Esophagus muscularis mucosa (tissue), 4 donors: Measurements from ENCODE around the gene NOX5. TPM values are rescaled to one million over a fixed set of nuclear protein-coding genes. Genes with fewer than 3 reads are reported as not detected.
"Not testable (repeated sequence)": the region's sequence is repeated elsewhere in the genome, so short reads cannot be mapped to it uniquely, and the experiment has no call there.

Experiments
- DNase-seq: peaks from one replicate; pipeline ENCODE4 v3.0.0-alpha.2; 2017; ENCODE audit errors: extremely low spot score
- H3K27ac ChIP-seq, 4 donors: fragments of 200-600 bp; sonication (generic); replicated peaks in 1 of 4; 1 replicate in 3 of 4; 2 replicates in 1 of 4; pipeline ENCODE4 v1.5.1; 2016 to 2019; ENCODE audit warnings: mild to moderate bottlenecking in 1 of 4
- H3K27me3 ChIP-seq, 4 donors: fragments of 200-600 bp; sonication (generic); one replicate each; pipeline versions ENCODE4 v1.5.1 to v1.6.0; 2016 to 2019
- H3K36me3 ChIP-seq, 4 donors: fragments of 200-600 bp; sonication (generic); one replicate each; pipeline ENCODE4 v1.5.1; 2016 to 2019
- H3K4me1 ChIP-seq, 4 donors: fragments of 200-600 bp; sonication (generic); one replicate each; pipeline ENCODE4 v1.5.1; 2016 to 2019
- H3K4me3 ChIP-seq, 4 donors: fragments of 200-600 bp; sonication (generic); 1 replicate in 2 of 4; 2 replicates in 2 of 4; pipeline ENCODE4 v1.5.1; 2016 to 2019; ENCODE audit warnings: mild to moderate bottlenecking in 4 of 4, moderate library complexity in 1 of 4
- H3K9me3 ChIP-seq, 4 donors: fragments of 200-600 bp; sonication (generic); 1 replicate in 3 of 4; 2 replicates in 1 of 4; pipeline ENCODE4 v1.5.1; 2016 to 2019
- CTCF ChIP-seq, 3 experiments: fragments of 200-600 bp in 2 of 3; fragments of 450-650 bp in 1 of 3; sonication (generic) in 2 of 3; IDR thresholded peaks; one replicate each; pipeline ENCODE4 v1.5.1; 2017 to 2019; ENCODE audit warnings: antibody characterized with exemption in 3 of 3, mild to moderate bottlenecking in 2 of 3, moderate library complexity in 1 of 3
- EP300 ChIP-seq: sonication (generic); formaldehyde crosslinking; IDR thresholded peaks from one replicate; pipeline ENCODE4 v1.6.1; 2017; ENCODE audit warnings: antibody characterized with exemption
- POLR2A ChIP-seq: fragments of 450-650 bp; IDR thresholded peaks from one replicate; pipeline ENCODE4 v1.6.1; 2017; ENCODE audit warnings: antibody characterized with exemption, moderate library complexity, mild to moderate bottlenecking, low read depth
- POLR2AphosphoS5 ChIP-seq, 2 donors: sonication (generic); formaldehyde crosslinking; IDR thresholded peaks; one replicate each; pipeline ENCODE4 v1.6.1; 2017; ENCODE audit warnings: antibody characterized with exemption in 2 of 2
- WGBS: methylation state at CpG from one replicate; pipeline ENCODE4 v1.1.5; 2018; 5-methylcytosine and 5-hydroxymethylcytosine counted together
- intact Hi-C: fragments of 100-400 bp; cut with DNase I; formaldehyde crosslinking; loops from one replicate; pipeline ENCODE4 v1.15.1; 2023
- total RNA-seq, 4 donors: library from RNA; depleted of rRNA; stranded (reverse); fragments of >200 nt; gene quantifications; one replicate each; pipeline versions ENCODE4 v1.1.0 to v1.2.1, GENCODE V29; 2016

The NOX5 gene
- total RNA-seq, 4 donors from 2014 or later = under 0.01 to 0.66 (median 0.34) TPM

- intact Hi-C loops = no loop called here
- 89% methylated on average over 9 of the region's 9 CpGs for WGBS
- no peaks in the 10 kb centered on the region for H3K9me3 ChIP-seq
- no peak overlapping the region for H3K4me3 ChIP-seq
- no peak overlapping the region for H3K27ac ChIP-seq
- DNase-seq = no peak
- H3K4me1 ChIP-seq = no peaks in the 10 kb centered on the region
- TF ChIP-seq POLR2AphosphoS5 (IDR thresholded peaks at IDR 0.05) (no peak), POLR2A (no peak), EP300 (no peak), CTCF (IDR thresholded peaks at IDR 0.05) (no peak)
- no peaks in the 10 kb centered on the region for H3K36me3 ChIP-seq
- H3K27me3 ChIP-seq = peaks cover 0 to 8% (median 0%) of the 10 kb centered on the region in 4 donors
Observed at GRCh38 chr15:69066007-69066995, 51.8 kb downstream of the NOX5 start.

- no peaks in the 10 kb centered on the region for H3K36me3 ChIP-seq
- H3K4me1 ChIP-seq = no peaks in the 10 kb centered on the region
- TF ChIP-seq CTCF (IDR thresholded peaks at IDR 0.05) = no peak
- H3K27ac ChIP-seq = no peak overlapping the region
- intact Hi-C loops = no loop called here
- H3K4me3 ChIP-seq = no peak overlapping the region
- H3K9me3 ChIP-seq = no peaks in the 10 kb centered on the region
- 79% methylated on average over 1 of the region's 1 CpG for WGBS
- H3K27me3 ChIP-seq = peaks cover 0 to 9% (median 0%) of the 10 kb centered on the region in 4 donors
- DNase-seq = no peak
Observed at GRCh38 chr15:69067296-69067695, 52.8 kb downstream of the NOX5 start.

- Histone ChIP-seq H3K4me1 (no peaks in the 10 kb centered on the region), H3K27me3 (peaks cover 0 to 16% (median 0%) of the 10 kb centered on the region in 4 donors), H3K27ac (no peak overlapping the region), H3K36me3 (no peaks in the 10 kb centered on the region), H3K4me3 (no peak overlapping the region), H3K9me3 (no peaks in the 10 kb centered on the region)
- TF ChIP-seq EP300 (no peak), CTCF (IDR thresholded peaks at IDR 0.05) (no peak), POLR2A (no peak), POLR2AphosphoS5 (IDR thresholded peaks at IDR 0.05) (no peak)
- no peak for DNase-seq
- WGBS = 96% methylated on average over 3 of the region's 3 CpGs
- intact Hi-C loops = no loop called here
Observed at GRCh38 chr15:69068157-69068556, 53.7 kb downstream of the NOX5 start.

GRCh38 chr15:69069290-69069689 is 54.8 kb downstream of the NOX5 start:
- H3K9me3 ChIP-seq, H3K4me3 ChIP-seq, H3K27ac ChIP-seq, DNase-seq, H3K36me3 ChIP-seq, intact Hi-C loops, H3K4me1 ChIP-seq: not testable (repeated sequence)
- H3K27me3 ChIP-seq = peaks cover 0 to 27% (median 0%) of the 10 kb centered on the region in 4 donors

- no peaks in the 10 kb centered on the region for H3K36me3 ChIP-seq
- peaks cover 0 to 34% (median 0%) of the 10 kb centered on the region in 4 donors for H3K27me3 ChIP-seq
- WGBS = 85% methylated on average over 7 of the region's 7 CpGs
- no peak overlapping the region for H3K27ac ChIP-seq
- H3K4me3 ChIP-seq = no peak overlapping the region
- H3K4me1 ChIP-seq = peaks cover 4 to 15% (median 14%) of the 10 kb centered on the region in 4 donors
- intact Hi-C loops = no loop called here
- TF ChIP-seq POLR2A (no peak), CTCF (IDR thresholded peaks at IDR 0.05) (no peak), EP300 (no peak), POLR2AphosphoS5 (IDR thresholded peaks at IDR 0.05) (no peak)
- H3K9me3 ChIP-seq = no peaks in the 10 kb centered on the region
- DNase-seq = no peak
Observed at GRCh38 chr15:69069996-69070395, 55.5 kb downstream of the NOX5 start.
